ENCODE measurements around the gene SLC25A19. TPM values are rescaled to one million over a fixed set of nuclear protein-coding genes. Genes with fewer than 3 reads are reported as not detected.

SLC25A19 gene
- total RNA-seq, 1 experiment from 2014 or later: 31.0 TPM

DNA sequence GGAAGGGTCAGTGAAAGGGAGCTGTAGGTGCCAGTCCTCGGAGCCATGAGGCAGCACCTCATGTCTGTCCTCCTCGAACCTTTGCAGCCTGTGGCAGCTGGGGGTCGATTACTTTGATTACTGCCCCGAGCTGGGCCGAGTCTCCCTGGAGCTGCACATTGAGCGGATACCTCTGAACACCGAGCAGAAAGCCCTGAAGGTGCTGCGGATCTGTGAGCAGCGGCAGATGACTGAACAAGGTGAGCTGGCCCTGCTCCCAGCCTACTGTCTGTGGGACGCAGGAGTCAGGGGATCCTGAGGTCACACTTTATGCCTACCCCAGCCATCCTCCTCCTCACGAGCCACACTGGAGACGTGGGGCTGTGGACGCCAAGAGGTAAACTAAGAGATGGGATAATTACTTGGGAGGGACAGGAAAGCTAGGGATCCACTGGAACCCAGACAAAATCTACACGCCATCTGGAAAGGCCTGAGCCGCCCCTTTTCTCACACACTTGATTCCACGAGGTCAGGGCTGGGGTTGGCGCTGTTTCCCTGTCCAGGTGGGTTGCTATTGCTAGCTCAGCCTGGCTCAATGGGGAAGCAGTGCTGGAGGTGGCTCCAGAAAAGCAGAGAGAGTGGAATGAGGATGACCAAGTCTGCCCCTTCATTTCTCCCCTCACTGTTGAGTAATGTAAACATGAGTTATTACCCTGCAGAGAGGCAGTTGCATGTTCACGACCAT lies 57.3 kb downstream of the SLC25A19 start:
- H3K36me3 ChIP-seq (replicated peaks; ENCODE audit: control insufficient read depth, insufficient read depth, low read length): peaks cover 54% of the 10 kb centered on the region

DNA sequence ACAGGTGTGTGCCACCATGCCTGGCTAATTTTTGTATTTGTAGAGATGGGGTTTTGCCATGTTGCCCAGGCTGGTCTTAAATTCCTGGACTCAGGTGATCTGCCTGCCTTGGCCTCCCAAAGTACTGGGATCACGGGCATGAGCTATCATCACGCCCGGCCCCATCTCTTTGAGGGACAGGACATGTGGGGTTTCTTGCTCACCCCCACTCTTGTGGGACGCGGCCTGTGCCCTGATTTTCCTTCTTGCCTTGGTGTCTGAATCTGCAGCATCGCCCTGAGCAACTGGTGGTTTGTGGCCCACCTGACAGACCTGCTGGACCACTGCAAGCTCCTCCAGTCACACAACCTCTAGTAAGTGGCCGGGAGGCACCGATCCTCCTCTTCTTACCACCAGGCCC lies 58.2 kb downstream of the SLC25A19 start:
- Histone ChIP-seq H3K36me3 (replicated peaks; ENCODE audit: control insufficient read depth, insufficient read depth, low read length) (peaks cover 56% of the 10 kb centered on the region), H3K27me3 (ENCODE audit: control insufficient read depth, insufficient read depth, low read length) (no peaks in the 10 kb centered on the region), H3K4me3 (ENCODE audit: insufficient read depth, low read depth, low read length) (no peak overlapping the region)
- DNase-seq: no peak

More for the DNA sequence above, 57.3 kb downstream of the SLC25A19 start:
- no peak for DNase-seq
- H3K27me3 ChIP-seq (ENCODE audit: control insufficient read depth, insufficient read depth, low read length): no peaks in the 10 kb centered on the region
- no peak overlapping the region for H3K4me3 ChIP-seq (ENCODE audit: insufficient read depth, low read depth, low read length)

DNA sequence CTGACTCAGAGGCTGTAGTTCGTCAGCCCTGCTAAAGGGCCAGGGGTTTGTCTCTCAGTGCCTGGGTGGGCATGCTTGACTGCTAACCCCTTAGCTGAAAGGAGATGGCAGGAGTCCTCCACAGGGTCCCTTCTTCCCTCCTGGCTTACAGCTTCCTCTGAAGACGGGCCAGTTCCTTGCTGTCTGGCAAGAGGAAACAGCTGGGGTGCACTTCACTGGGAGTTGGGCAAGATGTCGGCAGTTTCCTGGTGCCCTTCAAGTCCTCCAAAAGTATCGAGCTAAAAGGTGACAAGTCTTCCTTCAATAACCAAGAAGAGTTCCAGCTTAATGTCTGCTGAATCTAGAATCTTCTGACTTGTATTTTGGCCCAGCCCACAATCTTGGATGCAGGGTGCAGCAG lies 60.4 kb downstream of the SLC25A19 start:
- H3K4me3 ChIP-seq (ENCODE audit: insufficient read depth, low read depth, low read length): no peak overlapping the region
- DNase-seq: no peak
- no peaks in the 10 kb centered on the region for H3K27me3 ChIP-seq (ENCODE audit: control insufficient read depth, insufficient read depth, low read length)
- H3K36me3 ChIP-seq (replicated peaks; ENCODE audit: control insufficient read depth, insufficient read depth, low read length): peaks cover 52% of the 10 kb centered on the region

DNA sequence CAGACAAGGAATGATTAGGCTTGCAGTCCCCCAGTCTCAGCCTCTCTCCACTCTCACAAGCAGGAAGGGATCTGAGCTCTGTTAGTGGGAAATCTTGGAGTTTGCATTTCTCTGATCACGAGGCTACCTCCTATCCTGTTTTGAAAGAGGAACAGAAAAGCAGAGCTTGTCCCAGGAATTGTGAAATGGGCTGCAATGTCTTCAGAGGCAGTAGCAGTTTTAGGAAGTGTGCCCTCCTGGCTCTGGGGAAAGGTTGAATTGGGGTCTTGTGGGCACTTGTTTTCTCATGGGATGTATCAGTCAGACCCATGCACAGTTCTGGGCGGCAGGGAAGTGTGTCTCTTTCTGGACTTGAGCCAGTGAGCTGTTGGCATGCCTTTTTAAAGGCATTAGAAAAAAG lies 60.9 kb downstream of the SLC25A19 start:
- no peak overlapping the region for H3K4me3 ChIP-seq (ENCODE audit: insufficient read depth, low read depth, low read length)
- DNase-seq: no peak
- H3K36me3 ChIP-seq (replicated peaks; ENCODE audit: control insufficient read depth, insufficient read depth, low read length): peaks cover 52% of the 10 kb centered on the region
- H3K27me3 ChIP-seq (ENCODE audit: control insufficient read depth, insufficient read depth, low read length): no peaks in the 10 kb centered on the region

DNA sequence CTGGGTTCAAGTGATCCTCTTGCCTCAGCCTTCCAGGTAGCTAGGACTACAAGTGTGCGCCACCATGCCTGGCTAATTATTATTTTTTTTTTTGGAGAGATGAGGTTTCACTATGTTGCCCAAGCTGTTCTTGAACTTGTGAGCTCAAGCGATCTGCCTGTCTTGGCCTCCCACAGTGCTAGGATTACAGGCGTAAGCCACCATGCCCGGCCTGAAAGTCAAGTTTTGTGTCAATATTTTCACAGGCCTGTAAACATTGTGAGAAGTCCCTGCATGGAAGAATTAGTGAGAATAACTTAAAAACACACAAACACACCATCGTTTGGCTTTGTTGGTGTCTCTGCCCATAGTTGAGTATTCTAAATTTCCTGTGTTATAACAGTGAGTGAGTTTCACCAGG lies 61.5 kb downstream of the SLC25A19 start:
- H3K27me3 ChIP-seq (ENCODE audit: control insufficient read depth, insufficient read depth, low read length): no peaks in the 10 kb centered on the region
- no peak overlapping the region for H3K4me3 ChIP-seq (ENCODE audit: insufficient read depth, low read depth, low read length)
- H3K36me3 ChIP-seq (replicated peaks; ENCODE audit: control insufficient read depth, insufficient read depth, low read length): peaks cover 48% of the 10 kb centered on the region
- no peak for DNase-seq

DNA sequence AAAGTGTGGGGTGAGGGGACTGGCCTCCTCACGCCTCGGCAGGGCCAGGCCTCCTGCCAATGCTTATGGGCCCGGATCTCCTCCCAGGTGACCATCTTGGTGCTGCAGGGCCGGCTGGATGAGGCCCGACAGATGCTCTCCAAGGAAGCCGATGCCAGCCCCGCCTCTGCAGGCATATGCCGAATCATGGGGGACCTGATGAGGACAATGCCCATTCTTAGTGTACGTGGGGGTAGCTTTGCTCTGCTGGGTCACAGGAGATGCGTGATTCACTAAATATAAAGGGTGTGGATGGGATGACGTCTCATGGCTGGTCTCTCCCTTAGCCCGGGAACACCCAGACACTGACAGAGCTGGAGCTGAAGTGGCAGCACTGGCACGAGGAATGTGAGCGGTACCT lies 64.2 kb downstream of the SLC25A19 start:
- DNase-seq: peak; percentile 26
- Histone ChIP-seq H3K4me3 (ENCODE audit: insufficient read depth, low read depth, low read length) (no peak overlapping the region), H3K36me3 (replicated peaks; ENCODE audit: control insufficient read depth, insufficient read depth, low read length) (peaks cover 34% of the 10 kb centered on the region), H3K27me3 (ENCODE audit: control insufficient read depth, insufficient read depth, low read length) (no peaks in the 10 kb centered on the region)

Other genes with a start within 250 kb of the SLC25A19 start
- 399 and 432 TPM in 2 replicates for gene ATP5PD, start 242.5 kb downstream of the SLC25A19 start, total RNA-seq (2014; rRNA removed; shearing (Covaris generic))
- 34.9 and 41.0 TPM in 2 replicates for gene KCTD2, start 242.2 kb downstream of the SLC25A19 start, total RNA-seq (2014; rRNA removed; shearing (Covaris generic))
- gene SLC16A5, start 201.5 kb downstream of the SLC25A19 start, total RNA-seq (2014; rRNA removed; shearing (Covaris generic)): 28.2 and 38.8 TPM in 2 replicates
- gene ARMC7, start 179.5 kb downstream of the SLC25A19 start, total RNA-seq (2014; rRNA removed; shearing (Covaris generic)): 6.2 and 9.5 TPM in 2 replicates
- 106 and 118 TPM in 2 replicates for gene NT5C, start 157.7 kb downstream of the SLC25A19 start, total RNA-seq (2014; rRNA removed; shearing (Covaris generic))
- 410 and 454 TPM in 2 replicates for gene JPT1, start 134.9 kb downstream of the SLC25A19 start, total RNA-seq (2014; rRNA removed; shearing (Covaris generic))
- 321 and 329 TPM in 2 replicates for gene SUMO2, start 106.5 kb downstream of the SLC25A19 start, total RNA-seq (2014; rRNA removed; shearing (Covaris generic))
- gene NUP85, start 83.8 kb downstream of the SLC25A19 start, total RNA-seq (2014; rRNA removed; shearing (Covaris generic)): 61.7 and 62.8 TPM in 2 replicates
- 30.8 and 34.8 TPM in 2 replicates for gene GGA3, start 27.8 kb downstream of the SLC25A19 start, total RNA-seq (2014; rRNA removed; shearing (Covaris generic))
- 128 and 166 TPM in 2 replicates for gene MRPS7, start 27.6 kb downstream of the SLC25A19 start, total RNA-seq (2014; rRNA removed; shearing (Covaris generic))
- 28.0 TPM in 2 replicates for gene MIF4GD, start 18.2 kb downstream of the SLC25A19 start, total RNA-seq (2014; rRNA removed; shearing (Covaris generic))
- 98.7 and 100 TPM in 2 replicates for gene GRB2, start 116.2 kb upstream of the SLC25A19 start, total RNA-seq (2014; rRNA removed; shearing (Covaris generic))
- 58.2 and 76.8 TPM in 2 replicates for gene TMEM94, start 167.2 kb upstream of the SLC25A19 start, total RNA-seq (2014; rRNA removed; shearing (Covaris generic))
- 11.8 and 13.1 TPM in 2 replicates for gene CASKIN2, start 226.1 kb upstream of the SLC25A19 start, total RNA-seq (2014; rRNA removed; shearing (Covaris generic))
- 45.2 and 49.4 TPM in 2 replicates for gene TSEN54, start 227.1 kb upstream of the SLC25A19 start, total RNA-seq (2014; rRNA removed; shearing (Covaris generic))
- 41.5 and 49.2 TPM in 2 replicates for gene LLGL2, start 236.3 kb upstream of the SLC25A19 start, total RNA-seq (2014; rRNA removed; shearing (Covaris generic))